Skin epidermis (tissue), 12 donors: ENCODE results near the gene DCT.

ENCODE experiments used
- H3K27ac ChIP-seq, 21 experiments: fragments of 200-600 bp; sonication (generic) in 11 of 21; one replicate each; pipeline ENCODE4 v1.5.0; 2020; ENCODE audit warnings: mild to moderate bottlenecking in 3 of 21, inconsistent platforms in 2 of 21, moderate library complexity in 2 of 21
- H3K4me3 ChIP-seq, 7 experiments: fragments of 200-600 bp; sonication (generic) in 2 of 7; one replicate each; pipeline ENCODE4 v1.5.0; 2020; ENCODE audit warnings: inconsistent platforms in 2 of 7, mild to moderate bottlenecking in 2 of 7, moderate library complexity in 1 of 7

Gene DCT

DNA sequence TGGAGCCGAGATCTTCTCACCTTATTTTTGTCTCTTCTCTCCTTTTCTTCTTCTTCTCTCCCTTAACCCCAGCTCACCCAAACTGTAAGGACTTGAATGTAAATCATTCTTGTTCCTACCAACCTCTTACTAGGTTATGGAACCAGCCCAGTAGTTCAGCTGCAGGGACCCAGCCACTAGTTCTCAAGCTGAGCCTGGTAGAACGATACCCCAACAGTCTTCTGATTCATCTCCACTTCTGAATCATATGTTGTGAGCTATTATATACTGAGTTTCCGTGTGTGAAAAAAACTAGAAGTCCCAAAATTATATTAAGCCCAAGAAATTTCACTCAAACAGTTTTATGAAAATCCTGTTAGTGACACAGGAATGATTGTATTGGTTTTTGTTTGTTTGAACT lies 67.7 kb downstream of the DCT start:
- Histone ChIP-seq H3K4me3 (no peak overlapping the region), H3K27ac (no peak overlapping the region)

DNA sequence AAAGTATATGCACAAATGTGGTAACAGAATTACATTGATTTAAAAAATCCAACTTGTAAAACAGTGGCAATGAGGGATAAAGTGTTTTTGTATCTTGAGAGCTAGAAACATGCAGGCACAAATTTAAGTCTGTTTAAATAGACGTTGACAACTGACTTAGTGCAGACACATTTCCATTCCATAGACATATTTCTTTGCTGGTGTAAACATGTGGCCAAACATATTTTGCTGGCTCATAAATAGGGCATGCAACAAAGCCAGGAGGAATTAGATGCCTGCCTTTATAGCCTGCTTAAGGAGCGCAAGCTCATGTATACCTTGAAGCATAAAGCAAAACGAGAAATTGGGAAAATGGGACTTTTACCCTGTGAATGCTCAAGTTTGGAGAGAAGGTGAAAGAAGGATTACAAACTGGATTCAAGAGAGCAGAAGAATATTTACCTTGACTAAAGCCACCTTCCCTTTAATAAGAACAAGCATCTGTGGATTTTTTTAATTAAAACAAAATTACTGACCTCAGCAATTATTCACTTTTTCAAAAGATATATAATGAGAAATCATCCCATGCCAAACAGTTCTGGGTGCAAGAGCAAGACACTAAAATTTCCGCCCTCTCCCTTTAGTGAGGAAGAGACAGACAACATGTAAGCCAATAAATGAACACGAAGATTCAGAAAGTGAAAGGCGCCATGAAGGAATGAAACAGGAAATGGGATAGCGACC lies 71.0 kb downstream of the DCT start:
- Histone ChIP-seq H3K27ac (no peak overlapping the region), H3K4me3 (no peak overlapping the region)

- Histone ChIP-seq H3K4me3 (no peak overlapping the region), H3K27ac (no peak overlapping the region)
These were observed 78.6 kb downstream of the DCT start for GRCh38 chr13:94400874-94401273.

DNA sequence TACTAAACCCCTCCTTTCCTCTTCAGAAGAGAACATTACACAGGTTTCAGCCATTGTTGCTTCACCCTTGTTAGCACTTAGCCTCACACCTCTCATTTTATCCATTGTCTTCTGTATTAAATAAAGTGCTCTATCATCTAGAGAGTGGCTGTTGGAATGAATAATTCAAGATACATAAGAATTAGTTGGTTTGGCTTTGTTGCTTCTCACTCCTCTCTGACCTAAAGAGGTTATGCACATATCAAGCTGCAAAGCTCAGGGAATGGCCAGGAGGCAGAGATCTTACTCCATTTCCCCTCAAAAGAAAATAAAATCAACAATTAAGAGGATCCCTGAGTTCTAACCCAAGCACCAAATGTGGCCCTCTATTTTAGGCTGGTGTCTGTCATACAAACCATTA lies 79.7 kb downstream of the DCT start:
- no peak overlapping the region for H3K4me3 ChIP-seq
- H3K27ac ChIP-seq, result no peak overlapping the region

- no peak overlapping the region for H3K27ac ChIP-seq
- no peak overlapping the region for H3K4me3 ChIP-seq
These were observed 83.6 kb downstream of the DCT start for GRCh38 chr13:94395860-94396259.

- Histone ChIP-seq H3K27ac (no peak overlapping the region), H3K4me3 (no peak overlapping the region)
These were observed 84.8 kb downstream of the DCT start for GRCh38 chr13:94394723-94395122.

DNA sequence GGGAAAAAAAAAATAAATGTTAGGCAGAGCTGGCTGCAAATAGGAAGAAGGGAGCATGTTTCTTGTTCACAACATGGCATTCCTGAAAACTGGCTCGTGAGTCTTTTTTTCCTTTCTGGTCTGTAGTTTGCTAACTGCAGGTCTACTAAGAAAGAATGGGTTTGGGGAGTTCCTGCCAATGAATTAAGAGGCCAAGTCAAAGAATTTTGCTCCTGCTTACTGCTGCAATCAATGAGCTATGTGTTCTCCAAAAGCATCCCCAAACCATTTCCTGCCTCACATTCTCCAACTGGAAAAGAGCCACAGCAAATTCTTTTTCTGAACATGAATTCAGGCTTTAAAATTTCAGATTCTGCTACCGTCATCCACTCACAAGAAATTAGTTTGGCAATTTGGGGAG lies 88.6 kb downstream of the DCT start:
- H3K27ac ChIP-seq, result no peak overlapping the region
- H3K4me3 ChIP-seq, result no peak overlapping the region

GRCh38 chr13:94389604-94390351 lies 89.7 kb downstream of the DCT start:
- Histone ChIP-seq H3K27ac (no peak overlapping the region), H3K4me3 (no peak overlapping the region)

DNA sequence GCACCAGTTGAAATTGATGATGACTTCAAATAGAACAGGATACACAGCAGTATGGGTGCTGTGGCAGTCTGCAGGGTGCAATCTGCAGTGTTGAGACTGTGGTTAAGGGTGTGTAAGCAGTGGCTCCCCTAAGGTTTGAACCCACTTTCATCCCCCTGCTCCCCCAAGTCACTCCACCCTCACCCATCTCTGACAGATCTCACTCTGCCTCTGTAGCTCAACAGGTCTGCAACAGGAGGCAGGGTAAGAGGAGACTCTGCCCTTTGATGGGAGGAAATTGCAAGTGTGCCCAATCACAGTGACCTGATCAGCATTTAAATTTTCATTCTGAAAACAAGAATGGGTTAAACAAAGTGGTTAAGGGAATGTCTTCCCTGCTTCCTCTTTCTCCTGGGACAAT lies 92.4 kb downstream of the DCT start:
- Histone ChIP-seq H3K4me3 (no peak overlapping the region), H3K27ac (no peak overlapping the region)
